D721Med (cell line): ENCODE data around the gene TYMS.
"Not testable (repeated sequence)": the region's sequence is repeated elsewhere in the genome, so short reads cannot be mapped to it uniquely, and the experiment has no call there.

Experiments
- DNase-seq: peaks from one replicate; pipeline ENCODE4 v3.0.0; 2011; ENCODE audit warnings: low spot score; ENCODE audit not compliant: insufficient read length
- FAIRE-seq: peaks from 2 replicates; lab custom pipeline; 2011; peaks lifted over from hg19 to GRCh38; lab: Jason Lieb, UNC
- TF ChIP-seq, protein P1 (sequence below): IDR thresholded peaks from 2 replicates; pipeline ENCODE4 v1.5.1; 2012; ENCODE audit warnings: mild to moderate bottlenecking, control low read depth; ENCODE audit not compliant: insufficient read depth; ENCODE audit errors: missing control alignments

The TYMS gene

DNA sequence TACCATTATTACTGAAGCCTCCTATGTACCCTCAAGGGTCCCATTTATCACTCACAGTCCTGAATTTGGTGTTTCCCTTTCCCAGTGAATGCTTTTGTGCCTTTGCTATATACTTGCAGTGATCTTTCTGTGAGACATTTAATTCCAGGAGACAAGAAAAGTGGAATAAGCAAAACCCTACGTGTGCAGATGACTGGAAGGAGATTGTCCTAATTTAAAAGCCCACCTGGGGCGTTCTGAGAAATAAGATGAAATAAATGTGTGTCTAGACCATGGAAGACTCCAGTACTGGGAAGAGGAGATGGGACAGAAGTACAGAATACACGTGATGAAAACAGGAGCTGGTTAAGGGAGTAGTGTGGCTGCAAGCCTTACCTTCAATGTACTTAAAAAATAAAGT, 19.3 kb downstream of the TYMS start:
- DNase-seq (no peak), FAIRE-seq (no peak)
- TF ChIP-seq, protein P1, sequence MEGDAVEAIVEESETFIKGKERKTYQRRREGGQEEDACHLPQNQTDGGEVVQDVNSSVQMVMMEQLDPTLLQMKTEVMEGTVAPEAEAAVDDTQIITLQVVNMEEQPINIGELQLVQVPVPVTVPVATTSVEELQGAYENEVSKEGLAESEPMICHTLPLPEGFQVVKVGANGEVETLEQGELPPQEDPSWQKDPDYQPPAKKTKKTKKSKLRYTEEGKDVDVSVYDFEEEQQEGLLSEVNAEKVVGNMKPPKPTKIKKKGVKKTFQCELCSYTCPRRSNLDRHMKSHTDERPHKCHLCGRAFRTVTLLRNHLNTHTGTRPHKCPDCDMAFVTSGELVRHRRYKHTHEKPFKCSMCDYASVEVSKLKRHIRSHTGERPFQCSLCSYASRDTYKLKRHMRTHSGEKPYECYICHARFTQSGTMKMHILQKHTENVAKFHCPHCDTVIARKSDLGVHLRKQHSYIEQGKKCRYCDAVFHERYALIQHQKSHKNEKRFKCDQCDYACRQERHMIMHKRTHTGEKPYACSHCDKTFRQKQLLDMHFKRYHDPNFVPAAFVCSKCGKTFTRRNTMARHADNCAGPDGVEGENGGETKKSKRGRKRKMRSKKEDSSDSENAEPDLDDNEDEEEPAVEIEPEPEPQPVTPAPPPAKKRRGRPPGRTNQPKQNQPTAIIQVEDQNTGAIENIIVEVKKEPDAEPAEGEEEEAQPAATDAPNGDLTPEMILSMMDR, result no peak

DNA sequence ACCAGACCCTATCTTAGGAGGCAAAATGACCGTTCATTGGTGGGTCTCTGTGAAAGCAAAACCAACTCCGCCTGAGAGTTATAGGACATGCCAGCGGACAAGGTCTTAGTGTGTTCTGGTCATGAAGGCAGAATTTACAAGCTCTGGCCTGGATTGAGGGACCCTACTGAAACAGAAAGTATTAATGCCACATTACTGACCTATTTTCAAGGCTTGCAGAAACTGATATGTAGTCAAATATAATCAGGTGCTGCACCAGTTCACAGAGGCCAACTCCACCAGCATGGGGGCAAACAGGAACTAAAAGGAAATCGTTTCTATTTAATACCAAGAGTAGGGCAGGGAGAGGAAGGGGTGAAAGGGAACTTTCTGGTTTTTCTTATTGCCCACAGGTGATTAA, 19.7 kb downstream of the TYMS start:
- TF ChIP-seq, protein P1, result no peak
- no peak for FAIRE-seq
- DNase-seq, result no peak

DNA sequence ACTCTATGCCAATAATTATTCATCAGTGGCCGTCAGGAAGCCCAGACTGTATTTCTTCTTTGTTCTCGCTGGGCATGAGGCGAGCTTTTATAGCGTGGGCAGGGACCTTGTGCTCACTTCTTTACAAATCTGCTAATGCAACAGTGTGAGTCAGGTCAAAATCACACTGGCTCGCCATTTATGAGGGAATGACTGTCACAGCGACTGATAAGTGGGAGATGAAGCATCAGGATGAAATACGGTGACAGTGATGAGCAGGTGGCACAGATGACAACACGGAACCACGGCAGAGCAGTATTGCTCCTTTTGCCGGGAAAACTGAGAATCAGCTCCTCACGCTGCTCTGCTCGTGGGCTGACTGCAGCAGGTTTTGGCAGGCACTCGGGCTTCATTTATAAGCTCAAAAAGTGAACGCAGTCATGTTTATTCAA, 20.5 kb downstream of the TYMS start:
- FAIRE-seq (no peak), DNase-seq (no peak)
- TF ChIP-seq, protein P1, result no peak

DNA sequence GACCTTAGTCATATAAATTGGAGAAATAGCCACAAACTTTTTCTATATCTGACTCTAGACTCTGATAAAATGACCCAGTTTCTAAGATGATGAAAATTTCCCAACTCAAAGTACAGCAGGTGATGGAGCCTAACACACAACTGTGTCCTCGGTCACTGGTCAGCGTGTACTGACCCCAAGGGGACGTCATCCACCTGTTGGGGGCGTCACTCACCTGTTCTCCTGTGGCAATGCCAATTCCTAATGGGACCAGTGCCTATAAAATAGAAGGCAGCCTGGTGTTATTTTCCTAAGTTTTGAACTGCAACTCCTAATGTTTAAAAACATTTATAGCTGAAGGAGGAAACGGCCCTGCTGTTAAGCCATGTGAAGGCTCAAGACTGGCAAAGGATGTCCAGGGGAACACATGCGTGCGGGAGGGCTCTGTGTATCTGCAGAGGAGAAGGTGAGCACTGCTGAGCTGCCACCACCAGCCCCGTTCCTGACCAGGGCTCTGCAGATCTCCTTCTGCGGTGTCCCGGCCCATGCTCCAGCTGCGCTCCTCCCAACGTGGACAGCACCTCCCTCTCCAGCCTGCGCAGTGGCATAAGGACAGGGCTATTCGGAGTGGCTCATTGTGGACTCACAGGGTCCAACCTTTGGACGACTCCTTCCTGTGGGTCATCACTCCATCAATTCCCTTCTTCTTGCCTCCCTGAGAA, 21.2 kb downstream of the TYMS start:
- DNase-seq (no peak), FAIRE-seq (no peak)
- TF ChIP-seq, protein P1, result no peak

DNA sequence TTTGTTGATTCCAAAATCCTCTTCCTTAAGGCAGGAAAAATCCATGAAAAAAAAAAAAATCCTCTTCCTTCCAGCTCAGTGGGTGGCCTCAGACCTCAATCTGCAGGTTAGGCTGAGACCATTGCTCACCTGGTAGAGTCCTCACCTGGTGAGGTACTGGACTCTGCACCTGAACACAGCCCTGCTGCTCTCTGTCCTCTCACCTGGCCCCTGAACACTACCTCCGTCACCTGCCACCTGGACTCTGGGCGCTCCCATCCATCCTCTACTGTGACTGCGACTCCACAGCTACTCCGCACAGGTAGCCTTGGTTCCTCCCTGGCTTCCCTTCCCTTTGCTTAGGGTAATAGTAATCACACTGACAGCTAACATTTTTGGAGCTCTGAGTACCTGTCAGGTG, 22.1 kb downstream of the TYMS start:
- no peak for DNase-seq
- FAIRE-seq, result no peak
- TF ChIP-seq, protein P1, result no peak

DNA sequence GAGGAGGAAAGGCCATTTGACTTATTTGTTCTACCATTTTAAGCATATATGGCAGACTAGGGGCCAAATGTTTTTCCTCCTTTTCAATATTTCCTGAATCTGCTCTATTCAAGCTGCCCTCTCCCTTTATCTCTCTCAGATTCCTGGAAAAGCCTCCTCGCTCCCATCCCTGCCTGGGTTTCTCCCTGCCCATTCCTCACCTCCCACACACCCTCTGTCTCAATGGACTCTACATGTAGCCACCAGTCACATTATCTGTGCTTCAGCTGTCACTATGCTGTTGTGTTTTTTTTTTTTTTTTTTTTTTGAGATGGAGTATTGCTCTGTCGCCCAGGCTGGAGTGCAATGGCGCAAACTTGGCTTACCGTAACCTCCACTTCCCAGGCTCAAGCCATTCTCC, 22.9 kb downstream of the TYMS start:
- TF ChIP-seq, protein P1, result no peak
- DNase-seq (no peak), FAIRE-seq (no peak)

DNA sequence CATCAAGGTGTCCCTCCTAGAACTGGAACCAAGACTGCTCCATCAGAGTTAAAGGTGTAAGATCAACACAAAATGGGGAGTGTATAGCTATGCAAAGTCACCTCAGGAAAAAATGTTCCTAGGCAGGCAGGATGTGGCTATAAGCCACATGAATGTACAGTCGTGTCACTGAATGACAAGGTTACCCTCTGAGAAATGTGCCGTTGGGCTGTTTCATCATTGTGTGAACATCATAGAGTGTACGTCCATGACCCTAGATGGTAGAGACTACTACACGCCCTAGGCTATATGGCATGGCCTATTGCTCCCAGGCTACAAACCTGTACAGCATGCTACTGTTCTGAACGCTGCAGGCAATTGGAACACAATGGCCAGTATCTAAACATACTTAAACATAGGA, 24.5 kb downstream of the TYMS start:
- DNase-seq (no peak), FAIRE-seq (no peak)
- TF ChIP-seq, protein P1, result no peak

DNA sequence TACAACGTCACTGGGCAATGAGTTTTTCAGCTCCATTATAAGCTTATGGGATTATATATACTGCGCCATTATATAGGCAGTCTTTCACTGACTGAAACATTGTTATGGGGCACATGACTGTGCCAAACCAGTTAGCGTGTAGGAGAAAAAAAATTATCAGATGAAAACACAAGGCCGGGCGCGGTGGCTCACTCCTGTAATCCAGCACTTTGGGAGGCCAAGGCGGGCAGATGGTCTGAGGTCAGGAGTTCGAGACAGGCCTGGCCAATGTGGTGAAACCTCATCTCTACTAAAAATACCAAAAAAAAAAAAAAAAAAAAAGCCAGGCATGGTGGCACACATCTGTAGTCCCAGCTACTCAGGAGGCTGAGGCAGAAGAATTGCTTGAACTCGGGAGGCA, 25.0 kb downstream of the TYMS start:
- not testable (repeated sequence) for DNase-seq, FAIRE-seq
